ENCODE measurements around the gene TMEM132A. TPM values are rescaled to one million over a fixed set of nuclear protein-coding genes. Genes with fewer than 3 reads are reported as not detected.

TMEM132A gene
- polyA plus RNA-seq, 1 of the 3 experiments (the other 2 are of a cell fraction) = 66.9 TPM

DNA sequence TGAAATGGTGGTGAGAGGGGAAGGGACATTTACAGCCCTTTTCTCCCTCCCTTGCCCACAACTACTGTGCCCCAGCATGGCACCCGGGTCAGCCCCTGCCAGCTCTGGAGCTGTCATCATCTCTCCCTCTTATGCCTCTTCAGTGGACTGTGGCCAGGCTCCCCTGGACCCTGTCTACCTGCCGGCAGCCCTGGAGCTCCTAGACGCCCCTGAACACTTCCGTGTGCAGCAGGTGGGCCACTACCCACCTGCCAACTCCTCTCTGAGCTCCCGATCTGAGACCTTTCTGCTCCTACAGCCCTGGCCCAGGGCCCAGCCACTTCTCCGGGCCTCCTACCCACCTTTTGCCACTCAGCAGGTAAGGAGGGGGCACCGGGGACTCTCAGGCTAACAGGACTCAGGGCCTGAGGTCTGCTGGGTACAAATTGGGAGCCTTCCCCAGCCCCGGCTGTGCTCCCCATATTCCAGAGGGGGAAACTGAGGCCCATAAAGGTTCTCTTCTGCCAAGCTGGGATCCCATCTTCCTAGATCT lies 2.9 kb downstream of the TMEM132A start (continued):
- TF ChIP-seq, protein P1, sequence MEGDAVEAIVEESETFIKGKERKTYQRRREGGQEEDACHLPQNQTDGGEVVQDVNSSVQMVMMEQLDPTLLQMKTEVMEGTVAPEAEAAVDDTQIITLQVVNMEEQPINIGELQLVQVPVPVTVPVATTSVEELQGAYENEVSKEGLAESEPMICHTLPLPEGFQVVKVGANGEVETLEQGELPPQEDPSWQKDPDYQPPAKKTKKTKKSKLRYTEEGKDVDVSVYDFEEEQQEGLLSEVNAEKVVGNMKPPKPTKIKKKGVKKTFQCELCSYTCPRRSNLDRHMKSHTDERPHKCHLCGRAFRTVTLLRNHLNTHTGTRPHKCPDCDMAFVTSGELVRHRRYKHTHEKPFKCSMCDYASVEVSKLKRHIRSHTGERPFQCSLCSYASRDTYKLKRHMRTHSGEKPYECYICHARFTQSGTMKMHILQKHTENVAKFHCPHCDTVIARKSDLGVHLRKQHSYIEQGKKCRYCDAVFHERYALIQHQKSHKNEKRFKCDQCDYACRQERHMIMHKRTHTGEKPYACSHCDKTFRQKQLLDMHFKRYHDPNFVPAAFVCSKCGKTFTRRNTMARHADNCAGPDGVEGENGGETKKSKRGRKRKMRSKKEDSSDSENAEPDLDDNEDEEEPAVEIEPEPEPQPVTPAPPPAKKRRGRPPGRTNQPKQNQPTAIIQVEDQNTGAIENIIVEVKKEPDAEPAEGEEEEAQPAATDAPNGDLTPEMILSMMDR (IDR thresholded peaks at IDR 0.05) = no peak
- TF ChIP-seq NFIC (IDR thresholded peaks at IDR 0.05; ENCODE audit: borderline replicate concordance) = no peak

DNA sequence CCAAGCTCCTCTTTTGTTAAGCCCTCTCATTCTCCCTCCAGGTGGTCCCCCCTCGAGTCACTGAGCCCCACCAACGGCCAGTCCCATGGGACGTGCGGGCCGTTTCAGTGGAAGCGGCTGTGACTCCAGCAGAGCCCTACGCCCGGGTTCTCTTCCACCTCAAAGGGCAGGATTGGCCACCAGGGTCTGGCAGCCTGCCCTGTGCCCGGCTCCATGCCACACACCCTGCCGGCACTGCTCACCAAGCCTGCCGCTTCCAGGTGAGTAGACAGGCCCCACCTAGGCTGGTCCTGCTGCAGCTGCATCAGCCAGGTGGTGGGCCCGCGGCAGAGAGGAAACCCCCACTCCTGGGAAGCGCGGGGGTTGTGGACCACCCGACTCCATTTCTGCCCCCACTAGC lies 3.3 kb downstream of the TMEM132A start:
- Histone ChIP-seq H3K27me3 (ENCODE audit: insufficient read depth) (no peaks in the 10 kb centered on the region), H3K36me3 (replicated peaks in 1 of 2; ENCODE audit: control insufficient read depth in 1 of 2, insufficient read depth in 2 of 2, low read length in 1 of 2) (peaks cover 0 to 47% of the 10 kb centered on the region in 2 experiments), H2AFZ (ENCODE audit: low read depth) (no peak overlapping the region), H3K4me1 (ENCODE audit: control insufficient read depth in 1 of 2, insufficient read depth in 2 of 2, low read depth in 1 of 2, low read length in 1 of 2) (peaks cover 0 to 28% of the 10 kb centered on the region in 2 experiments; a peak in 3 of 4 replicates), H3K9ac (no peak overlapping the region), H3K9me3 (no peaks in the 10 kb centered on the region), H3K27ac (ENCODE audit: low read depth in 2 of 2, low read length in 1 of 2) (no peak overlapping the region), H3F3A (replicated peaks; ENCODE audit: insufficient read depth) (no peaks in the 10 kb centered on the region), H3K4me3 (ENCODE audit: low read depth in 2 of 2, low read length in 1 of 2) (no peak overlapping the region), H3K79me2 (ENCODE audit: insufficient read depth) (no peaks in the 10 kb centered on the region; the same call in 1 of the 2 replicates), H3K9me2 (no peaks in the 10 kb centered on the region), H4K20me1 (ENCODE audit: insufficient read depth) (no peaks in the 10 kb centered on the region), H3K4me2 (no peak overlapping the region)
- DNase-seq = no peak
- CTCF ChIA-PET = interaction anchor here (0.7 to 1.9 kb wide), 5 partner anchors 11 to 199 kb away, joined by 3 to 6 read pairs (median 3); no protein-coding TSS in a partner anchor
- 82% methylated on average over 7 of the region's 16 CpGs for WGBS (ENCODE audit: low lambda C conversion rate)
- POLR2A ChIA-PET = no interaction called here
- TF ChIP-seq NFIC (IDR thresholded peaks at IDR 0.05; ENCODE audit: borderline replicate concordance) (no peak), CHD2 (IDR thresholded peaks at IDR 0.05; ENCODE audit: low read length, partially characterized antibody) (no peak), TEAD4 (IDR thresholded peaks at IDR 0.05; ENCODE audit: borderline replicate concordance, insufficient read depth) (no peak), RFX5 (IDR thresholded peaks at IDR 0.05; ENCODE audit: low read length) (no peak), RXRA (IDR thresholded peaks at IDR 0.05; ENCODE audit: borderline replicate concordance, low read depth) (no peak), SMC3 (IDR thresholded peaks at IDR 0.05; ENCODE audit: low read depth, low read length) (no peak), ELF1 (IDR thresholded peaks at IDR 0.05) (no peak)
- TF ChIP-seq, protein P1 (IDR thresholded peaks at IDR 0.05) = no peak
- TF ChIP-seq, protein P2, sequence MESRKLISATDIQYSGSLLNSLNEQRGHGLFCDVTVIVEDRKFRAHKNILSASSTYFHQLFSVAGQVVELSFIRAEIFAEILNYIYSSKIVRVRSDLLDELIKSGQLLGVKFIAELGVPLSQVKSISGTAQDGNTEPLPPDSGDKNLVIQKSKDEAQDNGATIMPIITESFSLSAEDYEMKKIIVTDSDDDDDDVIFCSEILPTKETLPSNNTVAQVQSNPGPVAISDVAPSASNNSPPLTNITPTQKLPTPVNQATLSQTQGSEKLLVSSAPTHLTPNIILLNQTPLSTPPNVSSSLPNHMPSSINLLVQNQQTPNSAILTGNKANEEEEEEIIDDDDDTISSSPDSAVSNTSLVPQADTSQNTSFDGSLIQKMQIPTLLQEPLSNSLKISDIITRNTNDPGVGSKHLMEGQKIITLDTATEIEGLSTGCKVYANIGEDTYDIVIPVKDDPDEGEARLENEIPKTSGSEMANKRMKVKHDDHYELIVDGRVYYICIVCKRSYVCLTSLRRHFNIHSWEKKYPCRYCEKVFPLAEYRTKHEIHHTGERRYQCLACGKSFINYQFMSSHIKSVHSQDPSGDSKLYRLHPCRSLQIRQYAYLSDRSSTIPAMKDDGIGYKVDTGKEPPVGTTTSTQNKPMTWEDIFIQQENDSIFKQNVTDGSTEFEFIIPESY (IDR thresholded peaks at IDR 0.05; ENCODE audit: borderline replicate concordance, low read depth) = no peak
